GM19035 (cell line): ENCODE results near the gene CEP63.

ENCODE experiments used
- ATAC-seq: cut with Tn5 transposase; IDR thresholded peaks from one replicate; pipeline ENCODE4 v1.9.1; 2021; ENCODE audit not compliant: unreplicated experiment

Gene CEP63

GRCh38 chr3:134606033-134607025, 120.5 kb downstream of the CEP63 start:
- ATAC-seq: no peak

DNA sequence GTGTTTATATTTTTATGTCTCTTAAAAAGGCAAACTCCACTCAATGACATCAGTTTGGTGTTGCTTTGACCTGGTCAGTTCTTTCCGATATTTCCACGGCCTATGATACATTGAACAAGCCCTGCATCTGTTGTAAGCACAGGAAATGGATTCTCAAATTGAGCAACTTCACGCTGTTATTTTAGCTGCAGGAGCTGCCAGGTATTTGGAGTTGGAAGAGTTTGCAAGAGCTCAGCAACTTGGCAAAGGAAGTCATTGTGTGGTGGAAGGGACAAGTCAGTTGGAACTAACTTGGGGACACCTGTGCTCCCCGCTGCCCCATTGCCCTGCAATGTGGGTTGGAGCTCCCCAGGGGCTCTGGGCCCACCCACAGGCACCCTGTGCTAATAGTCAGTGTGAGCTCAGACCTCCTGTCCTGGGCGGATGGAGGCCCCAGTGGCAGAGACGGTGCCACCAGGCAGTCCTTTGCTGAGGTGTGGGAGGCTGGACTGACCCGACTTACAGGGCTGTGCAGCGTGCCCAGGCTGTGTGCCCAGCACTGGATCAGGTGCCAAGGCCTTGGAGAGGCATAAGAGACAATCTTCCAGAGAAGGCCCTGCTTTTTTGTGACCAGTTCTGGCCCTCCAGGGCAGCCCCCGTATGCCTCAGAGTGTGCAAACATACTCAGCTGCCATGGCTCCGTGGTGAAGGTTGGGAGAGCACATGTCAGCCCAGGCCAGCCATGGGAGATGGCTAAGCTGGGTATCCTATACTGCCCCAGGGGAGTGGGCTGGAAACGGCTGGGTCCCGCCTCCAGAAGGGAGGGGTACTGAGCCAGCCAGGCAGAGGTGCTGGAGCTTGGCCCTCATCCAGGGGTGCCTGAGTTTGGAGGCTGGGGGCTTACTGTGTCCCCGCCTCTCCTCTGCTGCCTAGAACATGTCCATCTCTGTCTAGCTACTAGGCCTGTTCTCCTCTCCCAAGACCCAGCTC, 121.5 kb downstream of the CEP63 start:
- ATAC-seq: no peak

DNA sequence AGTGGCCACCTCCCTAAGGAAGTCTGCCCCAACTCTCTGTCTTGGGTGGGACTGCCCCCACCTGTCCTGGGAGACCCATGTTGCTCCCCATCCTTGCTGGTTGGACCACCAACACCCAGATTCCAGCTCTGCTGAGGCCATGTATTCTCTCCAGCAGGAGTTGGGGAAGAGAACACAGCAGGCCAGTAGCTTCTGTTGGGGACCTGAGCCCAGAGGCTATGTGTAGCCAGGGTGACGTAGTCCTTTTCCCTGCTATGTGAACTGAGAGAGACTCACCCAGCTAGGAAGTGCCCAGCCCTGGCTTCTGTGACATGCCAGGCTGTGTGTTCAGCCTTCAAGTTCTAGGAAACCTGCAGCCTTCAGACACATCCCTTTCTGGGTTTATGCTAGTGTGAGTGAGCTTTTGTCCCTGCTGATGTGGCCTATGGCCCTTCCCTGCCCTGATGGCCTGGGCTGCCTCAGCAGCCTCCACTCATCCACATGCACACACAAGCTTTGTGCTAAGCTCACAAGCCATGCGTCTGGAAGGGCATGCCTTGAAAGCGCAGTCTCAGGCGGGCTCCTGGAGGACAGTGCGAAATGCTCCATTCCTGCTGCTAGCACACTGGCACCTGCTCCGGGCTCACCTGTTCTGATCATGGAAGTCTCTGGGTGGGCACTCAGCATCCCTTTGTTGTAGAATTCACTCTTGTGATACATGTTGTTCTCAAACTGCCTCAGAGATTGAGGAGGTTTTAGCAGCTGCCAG, 122.3 kb downstream of the CEP63 start:
- no peak for ATAC-seq

DNA sequence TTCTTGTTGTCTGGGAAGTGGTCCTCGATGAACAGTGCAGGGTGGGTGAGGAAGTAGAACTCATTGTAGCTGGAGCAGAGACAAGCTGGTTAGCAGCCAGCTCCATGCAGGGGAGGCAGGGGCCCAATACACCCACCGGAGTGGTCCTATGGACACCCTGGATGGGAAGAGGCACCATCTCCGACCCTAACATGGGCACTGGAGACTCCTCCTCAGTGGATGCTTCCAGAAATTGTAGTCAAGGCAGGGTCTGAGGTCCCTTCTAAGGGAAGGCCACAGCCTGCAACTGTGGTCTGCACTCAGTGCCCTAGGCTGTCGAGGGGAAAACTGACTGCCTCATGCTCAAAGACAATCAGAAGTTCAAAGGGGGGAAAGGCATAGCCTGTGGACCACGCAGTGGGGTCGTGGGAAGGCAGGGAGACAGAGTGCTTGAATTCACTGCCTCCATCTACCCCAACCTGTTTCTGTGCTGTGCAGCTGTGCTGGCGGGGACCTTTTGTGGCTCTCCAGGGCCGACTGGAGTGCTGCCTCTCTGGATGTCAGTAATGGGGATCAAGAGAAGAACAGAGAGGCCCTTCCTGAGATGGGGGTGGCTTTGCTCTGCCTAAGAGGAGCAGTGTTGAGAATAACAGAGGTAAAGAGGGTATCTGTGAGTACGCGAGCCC, 123.0 kb downstream of the CEP63 start:
- ATAC-seq: no peak

DNA sequence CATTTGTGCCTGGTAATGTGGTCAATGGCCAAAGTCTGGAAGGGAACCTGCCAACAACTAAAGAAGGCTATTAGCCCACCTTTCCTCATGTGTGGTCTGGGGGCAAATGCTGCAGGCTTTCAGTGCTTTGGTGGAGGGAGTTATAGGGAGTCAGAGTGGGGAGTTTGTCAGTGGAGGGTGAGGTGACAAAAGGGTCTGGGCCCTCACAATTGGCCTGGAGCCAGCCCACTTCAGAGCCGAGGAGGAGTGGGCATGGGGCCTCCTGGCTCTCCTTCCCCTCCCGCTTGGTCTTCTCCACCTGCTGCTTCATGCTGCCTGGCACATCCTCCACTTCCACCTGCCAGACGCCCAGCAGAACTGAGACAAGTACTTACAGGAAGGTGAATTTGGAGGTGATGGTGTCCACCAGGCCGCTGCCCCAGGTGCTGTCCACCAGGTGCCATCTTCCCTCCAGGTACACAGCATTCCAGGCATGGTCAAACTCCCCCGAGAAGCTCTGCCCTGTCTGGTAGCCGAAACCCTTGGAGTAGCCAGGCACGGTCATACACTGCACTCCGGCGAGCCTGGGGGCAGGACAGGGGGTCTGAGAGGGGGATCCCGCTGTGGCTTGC, 124.1 kb downstream of the CEP63 start:
- ATAC-seq: no peak

GRCh38 chr3:134610432-134611385, 124.9 kb downstream of the CEP63 start:
- no peak for ATAC-seq

DNA sequence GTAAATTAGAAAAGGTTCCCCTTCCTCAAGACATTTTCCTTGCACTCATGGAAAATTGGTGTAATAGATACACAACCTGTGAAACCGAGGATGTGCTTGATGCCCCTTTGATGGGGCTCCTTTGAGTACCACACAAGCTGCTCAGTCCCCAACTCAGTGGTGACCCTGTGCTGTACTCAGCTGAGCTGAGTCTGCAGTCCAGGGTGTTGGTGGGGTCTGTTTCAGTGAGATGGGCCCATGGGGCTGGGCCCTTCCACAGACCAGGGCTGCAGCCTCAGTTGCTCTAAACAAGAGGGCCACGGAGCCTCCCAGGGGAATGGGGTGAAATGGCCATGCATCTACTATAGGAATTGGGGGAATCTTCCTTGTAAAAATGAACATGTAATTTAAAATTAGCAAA, 125.7 kb downstream of the CEP63 start:
- ATAC-seq: no peak

- ATAC-seq: no peak
These were observed 127.2 kb downstream of the CEP63 start for GRCh38 chr3:134613006-134613520.

DNA sequence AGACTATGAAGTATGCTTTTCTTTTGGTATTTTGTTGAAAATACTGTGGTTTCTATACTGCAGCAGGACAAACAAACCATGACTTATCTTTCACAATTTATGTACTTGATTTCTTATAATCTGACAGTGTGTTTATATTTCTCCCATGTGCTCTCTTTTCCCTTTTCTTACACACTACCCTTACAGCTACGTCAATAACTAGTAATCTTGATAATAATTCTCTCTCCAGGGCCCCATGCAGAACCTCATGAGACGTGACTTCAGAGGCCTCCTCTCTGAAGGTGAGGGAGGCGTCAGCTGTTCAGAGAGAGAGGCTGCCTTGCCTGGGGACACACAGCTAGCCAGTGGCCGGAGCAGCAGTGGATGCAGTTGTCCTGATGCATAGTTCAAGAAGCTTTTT, 129.1 kb downstream of the CEP63 start:
- no peak for ATAC-seq

GRCh38 chr3:134615743-134616142, 129.9 kb downstream of the CEP63 start:
- no peak for ATAC-seq

GRCh38 chr3:134617608-134618477, 132.0 kb downstream of the CEP63 start:
- no peak for ATAC-seq

DNA sequence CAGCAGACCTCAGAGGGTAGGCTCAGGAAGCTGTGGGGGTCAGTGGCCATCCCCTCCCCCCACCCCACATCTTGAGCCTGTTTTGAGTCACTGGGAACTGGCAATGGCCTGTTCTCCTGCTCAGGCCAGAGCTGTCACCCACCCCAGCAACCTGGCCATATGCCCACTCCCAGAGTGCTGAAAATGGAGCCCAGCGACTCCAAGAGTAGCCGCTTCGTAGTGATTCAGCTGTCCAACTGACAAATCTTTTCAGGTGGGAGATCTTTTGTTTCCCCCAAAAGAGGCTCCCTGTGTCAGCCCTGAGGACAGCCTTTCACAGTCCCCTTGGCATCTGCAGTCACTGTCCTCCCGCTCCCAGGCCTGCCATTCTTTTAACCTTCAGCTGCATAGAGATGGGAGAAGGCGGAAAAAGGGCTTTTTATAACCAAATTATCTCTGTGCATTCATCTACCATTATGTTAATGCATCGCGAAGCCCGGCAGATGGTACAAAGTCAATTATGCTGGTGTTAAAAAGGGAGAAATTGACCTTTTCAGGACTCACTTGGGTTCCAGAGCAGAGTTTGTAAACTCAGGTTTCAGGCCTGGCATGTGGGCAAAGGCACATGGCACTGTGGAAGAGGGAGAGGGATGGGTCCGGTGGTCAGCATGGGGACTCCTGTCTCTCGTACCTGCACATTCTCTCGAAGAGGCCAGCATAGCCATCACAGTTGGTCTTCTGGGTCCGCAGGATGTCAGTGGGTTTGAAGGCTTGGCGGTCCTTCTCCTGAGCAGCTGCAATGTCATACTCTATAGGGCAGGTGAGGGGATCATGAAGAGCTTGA, 132.8 kb downstream of the CEP63 start:
- no peak for ATAC-seq

DNA sequence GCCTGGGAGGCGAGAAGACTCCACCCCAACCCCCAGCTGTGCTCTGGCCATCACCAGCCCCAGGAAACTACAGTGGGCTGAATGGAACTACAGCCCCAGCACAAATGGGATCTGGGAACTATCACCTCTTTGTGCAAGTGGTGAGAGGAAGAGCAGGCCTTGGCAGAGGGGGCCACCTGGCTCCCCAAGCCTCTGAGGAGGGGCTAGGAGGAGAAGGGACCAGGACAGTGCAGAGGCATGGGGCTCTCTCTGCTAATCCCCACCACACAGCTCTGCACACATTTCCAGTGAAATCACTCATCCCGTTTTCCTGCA, 133.4 kb downstream of the CEP63 start:
- no peak for ATAC-seq

DNA sequence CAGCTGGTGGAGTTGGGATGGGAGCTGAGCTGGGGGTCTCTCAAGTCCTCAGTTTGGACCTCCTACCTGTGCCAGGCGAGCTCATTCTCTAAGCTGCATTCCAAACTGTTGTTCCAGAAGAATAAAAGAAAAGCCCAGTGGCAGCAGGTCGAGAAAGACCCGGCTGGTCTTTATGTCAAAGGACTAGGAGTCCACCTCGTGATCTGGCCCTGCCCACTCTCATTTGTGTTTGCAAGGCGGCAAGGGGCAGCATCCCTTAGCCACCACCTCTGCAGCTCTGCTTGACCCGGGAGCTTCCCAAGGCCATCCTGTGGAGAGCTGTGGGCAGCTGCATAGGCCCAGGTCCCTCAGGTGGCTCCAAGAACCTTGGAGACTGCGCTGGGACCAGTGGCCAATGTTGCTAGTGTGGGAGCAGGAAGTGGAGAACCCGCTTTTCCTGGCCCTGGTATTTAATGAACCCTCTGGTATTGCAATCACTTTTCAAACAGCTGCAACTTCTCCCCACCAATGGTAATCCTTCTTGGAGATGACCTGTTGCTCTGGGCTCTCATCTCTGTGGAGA, 134.1 kb downstream of the CEP63 start:
- ATAC-seq: no peak

GRCh38 chr3:134620476-134621115, 134.7 kb downstream of the CEP63 start:
- ATAC-seq: no peak

DNA sequence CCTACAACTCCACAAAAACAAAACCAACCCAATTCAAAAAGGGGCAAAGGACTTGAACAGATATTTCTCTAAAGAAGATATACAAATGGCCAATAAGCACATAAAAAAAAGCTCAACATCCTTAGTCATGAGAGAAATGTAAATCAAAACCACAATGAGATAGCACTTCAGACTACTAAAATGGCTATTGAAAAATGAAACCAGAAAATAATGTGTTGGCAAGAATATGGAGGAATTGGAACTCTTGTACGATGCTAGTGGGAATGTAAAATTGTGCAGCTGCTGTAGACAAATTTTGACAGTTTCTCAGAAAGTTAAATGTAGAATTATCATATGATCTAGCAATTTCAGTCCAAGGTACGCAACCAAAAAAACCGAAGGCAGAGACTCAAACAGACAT, 136.0 kb downstream of the CEP63 start:
- ATAC-seq: no peak
